Stimulated activated CD4-positive, alpha-beta T cell treated with anti-CD3 and anti-CD28 coated beads, Interleukin-2, amount 100 ng/mL, for 4 hours (primary cell): Measurements from ENCODE around the gene COQ2.
"Not testable (repeated sequence)": the region's sequence is repeated elsewhere in the genome, so short reads cannot be mapped to it uniquely, and the experiment has no call there.

ENCODE experiments used
- DNase-seq: peaks from one replicate; pipeline ENCODE4 v3.0.0-alpha.2; 2020; ENCODE audit warnings: low read depth

The COQ2 gene

GRCh38 chr4:83283181-83283580, 1.4 kb downstream of the COQ2 start:
- no peak for DNase-seq

DNA sequence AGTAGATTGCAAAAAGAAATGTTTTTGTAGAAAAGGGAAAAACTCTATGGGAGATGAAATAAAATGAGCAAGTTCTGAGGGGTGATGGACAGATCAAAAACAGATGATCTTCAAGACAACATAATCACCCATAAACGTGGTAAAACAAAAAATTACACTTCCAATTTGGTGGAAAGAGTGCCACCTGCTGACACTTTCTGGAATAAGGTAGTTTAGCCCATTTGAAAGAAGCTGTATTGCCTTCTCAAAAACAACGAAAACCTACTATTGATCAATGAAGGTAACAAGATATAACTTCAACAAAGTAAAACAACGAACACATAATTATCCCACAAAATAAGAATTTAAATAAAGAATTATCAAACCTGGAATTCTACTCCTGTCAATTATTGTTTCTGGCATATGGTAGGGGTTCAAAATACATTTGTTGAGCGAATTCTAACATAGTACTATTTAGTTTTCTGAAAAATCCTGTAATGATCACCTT, 2.5 kb downstream of the COQ2 start:
- DNase-seq = peak; percentile 44

DNA sequence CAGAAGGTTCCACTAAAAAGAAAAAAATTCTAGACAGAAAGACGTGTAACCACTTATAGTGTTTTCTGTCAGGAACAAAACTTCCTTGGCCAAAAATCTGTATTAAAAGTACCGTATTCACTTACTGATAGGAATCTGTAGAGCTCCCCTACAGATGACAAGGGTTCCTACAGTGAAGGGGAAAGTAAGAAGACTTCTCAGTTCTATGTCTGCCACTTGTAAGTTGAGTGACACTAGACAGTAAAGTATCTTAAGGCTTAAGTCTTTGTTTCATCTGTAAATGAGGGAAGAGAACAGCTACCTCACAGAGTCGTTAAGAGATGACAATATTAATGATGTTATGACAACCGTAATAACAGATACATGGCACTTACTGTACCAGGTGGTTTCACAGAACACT, 3.3 kb downstream of the COQ2 start:
- DNase-seq = no peak

DNA sequence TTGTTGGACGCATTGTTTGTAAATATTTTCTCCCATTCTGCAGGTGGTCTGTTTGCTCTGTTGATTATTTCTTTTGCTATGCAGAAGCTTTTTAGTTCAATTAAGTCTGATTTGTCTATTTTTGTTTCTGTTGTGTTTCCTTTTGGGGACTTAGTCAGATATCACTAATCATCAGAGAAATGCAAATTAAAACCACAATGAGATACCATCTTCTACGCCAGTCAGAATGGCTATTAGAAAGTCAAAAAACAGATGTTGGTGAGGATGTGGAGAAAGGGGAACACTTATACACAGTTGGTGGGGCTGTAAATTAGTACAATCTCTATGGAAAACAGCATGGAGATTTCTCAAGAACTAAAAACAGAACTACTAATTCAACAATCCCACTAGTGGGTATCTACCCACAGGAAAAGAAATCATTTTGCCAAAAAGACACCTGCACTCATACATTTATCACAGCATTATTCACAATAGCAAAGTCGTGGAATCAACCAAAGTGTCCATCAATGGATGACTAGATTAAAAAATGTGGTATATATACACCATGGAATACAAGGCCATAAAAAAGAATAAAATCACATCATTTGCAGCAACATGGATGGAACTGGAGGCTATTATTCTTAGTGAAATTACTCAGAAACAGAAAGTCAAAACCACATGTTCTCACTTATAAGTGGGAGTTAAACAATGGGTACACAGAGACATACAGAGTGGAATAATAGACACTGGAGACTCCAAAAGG, 8.1 kb downstream of the COQ2 start:
- DNase-seq = no peak

DNA sequence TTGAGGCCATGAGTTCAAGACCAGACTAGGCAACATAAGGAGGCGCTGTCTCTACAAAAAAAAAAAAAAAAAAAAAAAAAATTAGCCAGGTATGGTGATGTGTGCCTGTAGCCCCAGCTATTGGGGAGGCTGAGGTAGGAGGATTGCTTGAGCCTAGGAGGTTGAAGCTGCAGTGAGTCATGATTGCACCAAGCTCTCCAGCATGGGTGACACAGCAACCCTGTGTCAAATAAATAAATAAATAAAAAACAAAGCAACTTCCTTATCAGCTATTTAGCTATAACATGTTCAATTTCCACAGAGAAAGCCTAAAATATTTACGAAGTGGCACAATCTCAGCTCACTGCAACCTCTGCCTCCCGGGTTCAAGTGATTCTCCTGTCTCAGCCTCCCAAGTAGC, 10.7 kb downstream of the COQ2 start:
- not testable (repeated sequence) for DNase-seq

- no peak for DNase-seq
Measured at GRCh38 chr4:83272900-83273299, 11.7 kb downstream of the COQ2 start.

DNA sequence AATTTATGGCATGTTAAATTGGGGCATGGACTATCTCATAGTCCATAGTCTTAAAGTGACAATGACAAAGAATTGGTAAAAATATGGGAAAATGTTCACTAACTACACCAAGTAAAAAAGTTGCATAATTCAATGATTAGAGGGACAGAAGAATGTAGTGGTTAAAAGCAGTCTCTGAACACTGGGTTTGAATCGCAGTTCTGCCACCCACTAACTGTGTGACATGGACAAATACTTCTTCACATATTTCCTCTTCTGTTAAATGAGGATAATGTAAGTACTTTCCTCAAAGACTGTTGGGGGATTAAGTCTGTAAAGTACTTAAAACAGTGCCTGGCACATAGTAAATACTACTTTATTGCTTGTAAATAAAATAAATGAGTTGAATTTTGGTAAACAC, 15.3 kb downstream of the COQ2 start:
- DNase-seq = no peak

- DNase-seq = no peak
Measured at GRCh38 chr4:83268491-83268890, 16.1 kb downstream of the COQ2 start.

DNA sequence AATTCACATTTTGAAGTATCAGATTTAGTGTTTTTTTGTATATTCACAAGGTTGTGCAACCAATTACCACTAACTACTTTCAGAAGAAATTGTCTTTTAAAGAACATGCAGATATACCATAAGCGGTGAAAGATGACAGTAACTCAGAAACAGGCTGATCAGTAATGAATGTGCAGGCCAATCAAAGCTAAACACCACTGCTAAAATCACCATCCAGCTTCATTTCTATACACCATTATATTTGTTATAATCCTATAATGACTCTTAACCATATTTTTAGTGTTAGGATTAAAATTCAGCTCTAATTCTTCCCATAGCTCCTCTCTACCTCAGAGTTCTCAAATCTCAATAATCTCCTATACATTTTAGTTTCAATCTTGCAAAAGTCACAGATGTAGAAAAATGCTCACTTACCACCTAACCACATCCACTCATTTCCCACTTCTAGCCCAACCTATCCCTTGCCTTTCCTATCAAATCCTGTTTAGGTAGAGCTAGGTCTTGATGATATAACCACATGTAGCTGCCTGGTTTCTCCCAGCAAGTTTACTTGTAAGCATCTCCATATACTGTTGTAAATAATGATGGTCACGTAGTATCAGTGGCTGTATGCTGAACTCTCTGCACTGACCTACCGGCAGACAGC, 16.6 kb downstream of the COQ2 start:
- DNase-seq = no peak

GRCh38 chr4:83267121-83267829, 17.3 kb downstream of the COQ2 start:
- no peak for DNase-seq

DNA sequence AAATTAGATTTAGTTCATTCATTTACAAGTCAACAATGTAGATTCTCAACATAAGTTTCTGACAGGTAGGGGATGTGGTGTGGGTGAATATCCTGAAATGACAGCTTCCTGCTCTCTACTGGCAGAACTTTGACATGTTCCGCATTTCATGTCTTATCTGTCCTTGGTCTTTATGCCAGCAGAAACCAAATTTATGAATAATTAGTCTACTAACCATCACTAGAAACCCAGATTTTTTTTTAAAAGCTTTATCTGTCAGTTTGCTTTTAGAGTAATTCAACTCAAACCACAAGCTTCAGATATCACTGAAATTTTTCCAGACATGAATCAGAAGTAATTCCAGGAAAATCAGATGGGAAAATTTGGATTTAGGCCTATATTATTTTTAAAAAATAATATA, 17.9 kb downstream of the COQ2 start:
- DNase-seq = no peak

DNA sequence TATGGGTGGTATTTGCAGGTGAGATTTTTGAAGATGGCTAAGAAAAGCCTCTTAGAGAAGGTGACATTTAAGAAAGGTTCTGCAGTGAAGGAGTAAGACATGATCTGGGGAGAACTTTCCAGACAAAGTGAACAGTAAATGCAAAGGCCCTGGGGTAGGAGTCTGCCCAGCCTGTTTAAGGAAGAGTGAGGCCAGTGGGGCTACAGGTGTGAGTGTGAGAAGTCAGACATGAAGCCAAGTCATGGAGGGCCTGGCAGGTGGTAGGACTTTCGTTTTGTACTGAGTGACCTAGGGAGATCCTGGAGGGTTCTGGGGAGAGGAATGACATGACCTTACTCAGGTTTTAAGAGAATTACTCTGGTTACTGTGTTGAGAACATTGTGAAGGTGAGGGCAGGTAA, 21.5 kb downstream of the COQ2 start:
- DNase-seq = no peak

DNA sequence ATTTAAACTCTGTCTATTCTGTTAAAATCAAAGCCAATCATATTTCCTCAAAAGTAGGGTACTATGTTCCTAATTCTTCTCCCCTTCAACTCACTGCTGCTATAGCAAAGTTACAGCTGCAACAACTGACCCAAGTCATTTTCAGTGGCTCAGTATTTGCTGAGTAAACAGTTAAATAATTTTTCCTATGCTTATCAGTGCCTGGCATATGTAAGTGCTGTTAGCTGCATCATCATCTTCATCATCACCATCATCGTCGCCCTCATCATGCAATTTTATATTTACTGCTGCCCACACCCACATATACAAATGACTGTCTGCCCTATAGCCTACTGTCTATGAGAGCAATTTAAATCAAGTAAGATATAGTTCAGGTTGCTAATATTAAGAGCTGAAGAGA, 21.9 kb downstream of the COQ2 start:
- no peak for DNase-seq

- no peak for DNase-seq
Measured at GRCh38 chr4:83261307-83261706, 23.3 kb downstream of the COQ2 start.

DNA sequence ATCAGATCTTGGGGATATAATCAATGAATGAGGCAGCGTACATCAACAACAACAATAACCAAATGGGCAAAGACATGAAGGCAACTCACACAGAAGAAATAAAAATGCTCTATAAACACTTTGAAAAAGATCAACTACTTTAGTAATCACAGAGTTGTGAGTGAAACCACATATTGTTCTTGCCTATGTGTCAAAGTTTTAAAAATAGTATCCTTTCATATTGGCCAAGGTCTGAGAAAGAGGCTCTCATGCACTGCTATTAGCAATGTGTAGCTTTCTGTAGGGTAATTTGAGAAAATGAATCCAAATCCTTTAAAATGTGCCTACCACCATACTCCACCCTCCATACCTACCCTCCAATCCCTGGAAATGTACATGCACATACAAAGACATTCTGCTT, 25.0 kb downstream of the COQ2 start:
- no peak for DNase-seq

- DNase-seq = no peak
Measured at GRCh38 chr4:83258461-83258860, 26.1 kb downstream of the COQ2 start.

DNA sequence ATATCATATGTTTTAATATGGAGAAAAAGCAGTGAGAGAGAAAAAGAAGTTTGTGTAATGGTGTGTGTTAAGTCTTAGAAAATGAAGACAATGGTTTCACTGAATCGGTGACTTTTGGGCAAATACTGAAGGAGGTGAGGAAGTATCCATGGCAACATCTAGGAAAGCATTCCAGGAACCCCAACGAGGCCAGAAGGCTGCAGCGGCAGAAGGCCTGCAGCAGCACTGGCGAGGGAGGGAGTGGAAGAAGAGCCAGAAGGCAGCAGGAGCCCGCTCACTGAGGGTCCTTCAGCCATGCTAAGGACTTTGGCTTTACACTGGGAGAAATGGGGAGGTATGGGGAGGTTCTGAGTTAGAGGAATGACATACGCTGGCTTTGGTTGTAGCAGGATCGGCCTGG, 26.8 kb downstream of the COQ2 start:
- no peak for DNase-seq

DNA sequence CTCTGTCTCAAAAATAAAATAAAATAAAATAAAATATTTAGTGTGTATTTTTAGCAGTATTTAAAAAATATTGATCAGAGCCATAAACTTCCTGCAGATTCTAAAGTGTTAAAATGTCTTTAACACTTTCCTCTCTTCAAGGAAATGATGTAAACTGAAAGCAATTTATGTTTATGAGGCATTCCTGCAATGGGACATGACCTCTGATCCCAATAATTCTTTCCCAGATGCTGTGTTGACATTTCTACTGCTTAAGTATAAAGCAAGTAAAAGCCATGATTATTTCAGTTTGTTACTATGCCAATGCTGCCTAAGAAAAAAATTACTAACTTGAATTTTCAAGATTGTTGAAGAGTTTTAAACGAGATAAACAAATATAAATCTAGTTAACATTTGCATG, 29.0 kb downstream of the COQ2 start:
- no peak for DNase-seq

DNA sequence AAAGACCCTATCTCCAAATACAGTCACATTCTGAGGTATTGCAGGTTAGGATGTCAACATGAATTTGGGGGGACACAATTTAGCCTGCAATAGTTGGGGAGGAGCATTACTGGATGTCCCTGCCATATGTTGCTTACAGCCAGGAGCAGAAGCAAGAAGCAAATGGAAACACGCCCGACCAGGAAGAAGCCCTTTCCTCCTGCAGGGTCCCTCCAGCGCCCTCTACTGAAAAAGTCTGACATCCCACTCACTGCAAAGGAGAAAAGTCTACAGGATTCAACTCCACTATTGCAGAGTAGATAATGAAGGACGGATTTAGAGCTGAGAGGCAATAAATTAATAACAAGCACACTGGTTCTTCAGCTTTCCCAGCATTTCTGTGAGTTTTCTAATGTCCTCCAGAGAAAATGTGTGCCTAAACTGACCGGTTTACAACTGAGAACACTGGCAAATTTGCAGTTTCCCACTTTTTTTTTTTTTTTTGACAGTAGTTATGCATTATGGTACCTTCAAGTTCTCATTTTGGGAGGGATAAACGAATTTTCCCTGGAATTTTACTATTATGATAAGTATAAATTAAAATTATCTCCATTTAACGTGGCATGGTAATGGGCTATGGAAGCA, 31.7 kb downstream of the COQ2 start:
- DNase-seq = peak; percentile 62

DNA sequence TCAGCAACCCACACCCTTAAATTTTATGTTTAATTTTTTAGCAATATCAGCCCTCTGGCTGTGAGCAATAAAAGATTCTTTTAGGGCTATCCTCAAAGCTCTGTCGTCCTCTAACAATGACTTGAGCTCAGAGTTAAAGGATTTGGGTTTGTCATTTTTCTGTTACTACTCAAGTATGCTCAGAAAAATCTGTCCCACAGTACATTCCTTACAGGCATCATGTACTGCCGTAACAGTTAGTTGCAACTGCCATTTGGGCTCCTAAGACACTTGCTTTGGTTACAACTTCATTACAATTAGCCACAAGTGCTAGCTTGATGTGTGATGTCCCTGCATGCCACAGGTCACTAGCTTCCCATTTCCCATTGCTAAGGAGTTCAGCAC, 33.2 kb downstream of the COQ2 start:
- DNase-seq = no peak

GRCh38 chr4:83250687-83251446, 33.7 kb downstream of the COQ2 start:
- DNase-seq = no peak

DNA sequence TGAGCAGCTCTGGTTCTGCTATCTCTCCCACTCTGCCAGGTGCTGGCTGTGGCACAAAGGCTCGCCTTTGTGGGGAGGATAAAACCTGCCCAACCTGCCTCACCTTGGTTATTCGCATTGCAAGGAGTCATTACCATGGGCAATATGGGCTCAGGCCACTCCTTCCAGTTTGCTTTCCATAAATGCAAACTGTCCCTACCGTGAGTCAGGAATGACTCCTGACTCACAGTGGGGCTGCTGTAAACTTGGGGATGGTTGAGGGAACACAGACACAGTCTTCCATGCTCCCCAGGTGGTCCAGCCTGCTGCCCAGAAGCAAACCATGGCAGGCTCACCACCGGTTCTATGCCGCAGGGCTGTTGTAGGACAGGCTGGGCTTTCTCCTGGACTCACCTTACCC, 36.1 kb downstream of the COQ2 start:
- no peak for DNase-seq
